Natural killer cell treated with Interleukin-12 subunit alpha and Interleukin-12 subunit beta and Interleukin-15 and Interleukin-18, amount 100 ng/mL, for 72 hours (primary cell): ENCODE measurements around the gene TAF4. TPM values are rescaled to one million over a fixed set of nuclear protein-coding genes. Genes with fewer than 3 reads are reported as not detected.
"Not testable (repeated sequence)": the region's sequence is repeated elsewhere in the genome, so short reads cannot be mapped to it uniquely, and the experiment has no call there.

Source experiments
- ATAC-seq, 2 donors: fragments of 150-1000 bp; cut with Tn5 transposase in 1 of 2; sonication (Bioruptor Pico), chemical (Tn5 transposase) in 1 of 2; 2 replicates each; pipeline ENCODE4 v1.10.0; 2021
- DNase-seq: peaks from one replicate; pipeline ENCODE4 v3.0.0; 2022; ENCODE audit warnings: low spot score
- H3K27ac Mint-ChIP-seq, 2 donors: 1 replicate in 1 of 2; 2 replicates in 1 of 2; pipeline ENCODE4 v1.8.0; 2022; ENCODE audit warnings: mixed read lengths in 2 of 2, mild to moderate bottlenecking in 1 of 2, moderate library complexity in 1 of 2
- H3K27me3 Mint-ChIP-seq, 2 donors: 1 replicate in 1 of 2; 2 replicates in 1 of 2; pipeline ENCODE4 v1.8.0; 2022; ENCODE audit warnings: mixed read lengths in 2 of 2
- H3K36me3 Mint-ChIP-seq: one replicate; pipeline ENCODE4 v1.8.0; 2022; ENCODE audit warnings: mixed read lengths
- H3K4me1 Mint-ChIP-seq, 2 donors: 1 replicate in 1 of 2; 2 replicates in 1 of 2; pipeline ENCODE4 v1.8.0; 2022; ENCODE audit warnings: low read depth in 2 of 2, mixed read lengths in 2 of 2, mild to moderate bottlenecking in 1 of 2
- H3K4me3 Mint-ChIP-seq: one replicate; pipeline ENCODE4 v1.8.0; 2022; ENCODE audit warnings: mixed read lengths
- H3K9me3 Mint-ChIP-seq: 2 replicates; pipeline ENCODE4 v1.8.0; 2022; ENCODE audit warnings: mixed read lengths
- total RNA-seq, 2 donors: library from RNA; stranded (reverse); gene quantifications; one replicate each; pipeline ENCODE4 v1.2.3, GENCODE V29; 2022

Gene TAF4
- total RNA-seq, 2 donors from 2014 or later: 22.2 to 53.6 TPM

- no peaks in the 10 kb centered on the region for H3K9me3 Mint-ChIP-seq
- H3K4me1 Mint-ChIP-seq: peaks cover 47 to 54% of the 10 kb centered on the region in 2 donors
- no peak for DNase-seq
- H3K4me3 Mint-ChIP-seq: no peak overlapping the region
- H3K36me3 Mint-ChIP-seq: no peaks in the 10 kb centered on the region
- no peaks in the 10 kb centered on the region for H3K27me3 Mint-ChIP-seq
- ATAC-seq: no peak
- H3K27ac Mint-ChIP-seq: no peak overlapping the region
Observed at GRCh38 chr20:62058941-62059340, 6.7 kb downstream of the TAF4 start.

GRCh38 chr20:62056975-62057374 is 8.7 kb downstream of the TAF4 start:
- ATAC-seq (no peak), DNase-seq (no peak)
- Mint-ChIP-seq H3K9me3 (no peaks in the 10 kb centered on the region), H3K4me3 (no peak overlapping the region), H3K27ac (no peak overlapping the region), H3K36me3 (no peaks in the 10 kb centered on the region), H3K27me3 (no peaks in the 10 kb centered on the region), H3K4me1 (peaks cover 45 to 57% of the 10 kb centered on the region in 2 donors)

- peaks cover 39 to 56% of the 10 kb centered on the region in 2 donors for H3K4me1 Mint-ChIP-seq
- no peak for DNase-seq
- H3K9me3 Mint-ChIP-seq: no peaks in the 10 kb centered on the region
- H3K4me3 Mint-ChIP-seq: no peak overlapping the region
- H3K36me3 Mint-ChIP-seq: no peaks in the 10 kb centered on the region
- ATAC-seq: no peak
- no peak overlapping the region for H3K27ac Mint-ChIP-seq
- no peaks in the 10 kb centered on the region for H3K27me3 Mint-ChIP-seq
Observed at GRCh38 chr20:62056377-62056776, 9.3 kb downstream of the TAF4 start.

GRCh38 chr20:62055862-62056115 is 9.9 kb downstream of the TAF4 start:
- not testable (repeated sequence) for DNase-seq, H3K36me3 Mint-ChIP-seq, H3K27me3 Mint-ChIP-seq, H3K9me3 Mint-ChIP-seq, H3K4me3 Mint-ChIP-seq, H3K27ac Mint-ChIP-seq, ATAC-seq
- peaks cover 36 to 55% of the 10 kb centered on the region in 2 donors for H3K4me1 Mint-ChIP-seq

- H3K27me3 Mint-ChIP-seq: no peaks in the 10 kb centered on the region
- no peak overlapping the region for H3K27ac Mint-ChIP-seq
- H3K36me3 Mint-ChIP-seq: no peaks in the 10 kb centered on the region
- no peaks in the 10 kb centered on the region for H3K9me3 Mint-ChIP-seq
- H3K4me3 Mint-ChIP-seq: no peak overlapping the region
- DNase-seq: no peak
- H3K4me1 Mint-ChIP-seq: peaks cover 36 to 56% of the 10 kb centered on the region in 2 donors
- ATAC-seq: no peak
Observed at GRCh38 chr20:62055106-62055861, 10.4 kb downstream of the TAF4 start.

- Mint-ChIP-seq H3K9me3 (no peaks in the 10 kb centered on the region), H3K36me3 (no peaks in the 10 kb centered on the region), H3K27me3 (no peaks in the 10 kb centered on the region), H3K4me3 (no peak overlapping the region), H3K27ac (no peak overlapping the region), H3K4me1 (peaks cover 34 to 53% of the 10 kb centered on the region in 2 donors)
- ATAC-seq (no peak), DNase-seq (no peak)
Observed at GRCh38 chr20:62054451-62054953, 11.2 kb downstream of the TAF4 start.

- Mint-ChIP-seq H3K9me3 (no peaks in the 10 kb centered on the region), H3K4me1 (peaks cover 29 to 56% of the 10 kb centered on the region in 2 donors), H3K27ac (no peak overlapping the region), H3K4me3 (no peak overlapping the region), H3K27me3 (no peaks in the 10 kb centered on the region), H3K36me3 (no peaks in the 10 kb centered on the region)
- ATAC-seq: no peak
- no peak for DNase-seq
Observed at GRCh38 chr20:62053465-62054196, 12.1 kb downstream of the TAF4 start.

GRCh38 chr20:62052842-62053464 is 12.7 kb downstream of the TAF4 start:
- Mint-ChIP-seq H3K4me3 (no peak overlapping the region), H3K27me3 (no peaks in the 10 kb centered on the region), H3K36me3 (no peaks in the 10 kb centered on the region), H3K9me3 (no peaks in the 10 kb centered on the region), H3K27ac (no peak overlapping the region), H3K4me1 (peaks cover 29 to 56% of the 10 kb centered on the region in 2 donors)
- DNase-seq (no peak), ATAC-seq (no peak)

- ATAC-seq (peak in 1 of 2 donors; percentile 7), DNase-seq (no peak)
- H3K9me3 Mint-ChIP-seq: no peaks in the 10 kb centered on the region
- no peaks in the 10 kb centered on the region for H3K36me3 Mint-ChIP-seq
- H3K27me3 Mint-ChIP-seq: no peaks in the 10 kb centered on the region
- H3K4me1 Mint-ChIP-seq: peaks cover 29 to 57% of the 10 kb centered on the region in 2 donors
- no peak overlapping the region for H3K4me3 Mint-ChIP-seq
- H3K27ac Mint-ChIP-seq: no peak overlapping the region
Observed at GRCh38 chr20:62052336-62052841, 13.3 kb downstream of the TAF4 start.

- Mint-ChIP-seq H3K27ac (no peak overlapping the region), H3K4me1 (peaks cover 29 to 57% of the 10 kb centered on the region in 2 donors), H3K36me3 (no peaks in the 10 kb centered on the region), H3K27me3 (no peaks in the 10 kb centered on the region), H3K9me3 (no peaks in the 10 kb centered on the region), H3K4me3 (no peak overlapping the region)
- no peak for DNase-seq
- ATAC-seq: no peak
Observed at GRCh38 chr20:62051546-62052255, 14.0 kb downstream of the TAF4 start.

- DNase-seq: no peak
- no peaks in the 10 kb centered on the region for H3K9me3 Mint-ChIP-seq
- H3K4me1 Mint-ChIP-seq: peaks cover 29 to 59% of the 10 kb centered on the region in 2 donors
- no peaks in the 10 kb centered on the region for H3K27me3 Mint-ChIP-seq
- no peak overlapping the region for H3K4me3 Mint-ChIP-seq
- H3K36me3 Mint-ChIP-seq: no peaks in the 10 kb centered on the region
- H3K27ac Mint-ChIP-seq: no peak overlapping the region
- no peak for ATAC-seq
Observed at GRCh38 chr20:62051144-62051543, 14.5 kb downstream of the TAF4 start.

- DNase-seq (no peak), ATAC-seq (no peak)
- H3K27ac Mint-ChIP-seq: no peak overlapping the region
- H3K4me3 Mint-ChIP-seq: no peak overlapping the region
- H3K9me3 Mint-ChIP-seq: no peaks in the 10 kb centered on the region
- H3K36me3 Mint-ChIP-seq: no peaks in the 10 kb centered on the region
- peaks cover 24 to 58% of the 10 kb centered on the region in 2 donors for H3K4me1 Mint-ChIP-seq
- H3K27me3 Mint-ChIP-seq: no peaks in the 10 kb centered on the region
Observed at GRCh38 chr20:62050166-62051120, 15.2 kb downstream of the TAF4 start.
